H1 (cell line): ENCODE measurements around the gene INTU. TPM values are rescaled to one million over a fixed set of nuclear protein-coding genes. Genes with fewer than 3 reads are reported as not detected.

Experiments
- BCL11A ChIP-seq, 2 experiments: IDR thresholded peaks; one replicate each; pipeline ENCODE4 v1.6.1; 2011; ENCODE audit warnings: low read depth in 2 of 2, low read length in 2 of 2, mild to moderate bottlenecking in 2 of 2
- CHD7 ChIP-seq: fragments of 300-600 bp; sonication (generic); IDR thresholded peaks from 2 replicates; pipeline ENCODE4 v1.7.1; 2012; ENCODE audit warnings: low read length, moderate library complexity, mild to moderate bottlenecking, inconsistent platforms; ENCODE audit not compliant: insufficient replicate concordance
- FOSL1 ChIP-seq: IDR thresholded peaks from 2 replicates; pipeline ENCODE4 v1.6.1; 2011; ENCODE audit warnings: mild to moderate bottlenecking, low read depth, low read length, moderate library complexity; ENCODE audit not compliant: insufficient read depth
- JUND ChIP-seq: IDR thresholded peaks from 2 replicates; pipeline ENCODE4 v1.6.1; 2011; ENCODE audit warnings: mild to moderate bottlenecking, improper control_type of control experiment, low read length
- RBBP5 ChIP-seq: IDR thresholded peaks from 2 replicates; pipeline ENCODE4 v1.7.1; 2012; ENCODE audit warnings: low read depth, mild to moderate bottlenecking, inconsistent platforms, low read length, moderate library complexity, borderline replicate concordance
- TAF1 ChIP-seq: IDR thresholded peaks from 2 replicates; pipeline ENCODE4 v1.6.1; 2011; ENCODE audit warnings: mild to moderate bottlenecking, low read depth, low read length
- TAF7 ChIP-seq: optimal IDR thresholded peaks from 2 replicates; pipeline ENCODE3; 2011; ENCODE audit warnings: low read depth, mild to moderate bottlenecking, inconsistent platforms, low read length, moderate library complexity, borderline replicate concordance
- USF2 ChIP-seq: IDR thresholded peaks from 2 replicates; pipeline ENCODE4 v1.6.1; 2011; ENCODE audit warnings: low read length, improper control_type of control experiment
- polyA plus RNA-seq, 7 experiments: library from polyadenylated mRNA; depleted of rRNA in 3 of 7; stranded (reverse) in 5 of 7; unstranded in 2 of 7; fragments of >200 nt in 5 of 7; fragments of 200-250 nt in 2 of 7; gene quantifications; 1 replicate in 5 of 7; 2 replicates in 1 of 7; 4 replicates in 1 of 7; pipeline versions ENCODE4 v1.2.1 to v1.2.3, GENCODE V29; 2011 to 2013; ENCODE audit warnings: missing spikeins in 2 of 7, mixed read lengths in 2 of 7
- total RNA-seq: library from RNA; stranded (reverse); fragmentation: NEBNext Ultra II Directional; extraction: Animal tissue kit (Norgen Biotek cat#: 25700); gene quantifications from 2 replicates; pipeline ENCODE4 v1.2.1, GENCODE V29; 2021

INTU gene
- total and polyA plus RNA-seq, 2 of the 8 experiments (the other 6 are each of a cell fraction or from before 2014, with no cell fraction given), result 6.0 to 15.1 TPM

GRCh38 chr4:127667772-127668171 lies 35.0 kb downstream of the INTU start (continued):
- no peak for TF ChIP-seq JUND
- no peak for TF ChIP-seq RBBP5
- TF ChIP-seq BCL11A (IDR thresholded peaks at IDR 0.05; ENCODE audit: low read depth in 2 of 2, low read length in 2 of 2), result no peak
- TF ChIP-seq TAF1, result no peak
- TF ChIP-seq USF2, result no peak
- TF ChIP-seq FOSL1, result no peak
- no peak for TF ChIP-seq TAF7
- TF ChIP-seq CHD7, result no peak
- TF ChIP-seq, all 59 proteins: peak for 0
